Hematopoietic multipotent progenitor cell treated with erythropoietin and hydrocortisone succinate and interleukin-3 and kit ligand, for 17 days (in vitro differentiated cells): ENCODE data around the gene GOLGA6L10.
"Not testable (repeated sequence)": the region's sequence is repeated elsewhere in the genome, so short reads cannot be mapped to it uniquely, and the experiment has no call there.

Experiments
- DNase-seq: peaks from one replicate; pipeline ENCODE4 v3.0.0-alpha.2; 2015; ENCODE audit warnings: low spot score

GOLGA6L10 gene

GRCh38 chr15:82349375-82349774 lies at the start of gene GOLGA6L10:
GOLGA6L10 (minus strand) TSS chr15:82349475; CDS start chr15:82349375, 100 bp downstream.
- DNase-seq = not testable (repeated sequence)

GRCh38 chr15:82398785-82399184 lies 49.5 kb upstream of the GOLGA6L10 start:
- DNase-seq = no peak

GRCh38 chr15:82397817-82398216 lies 48.5 kb upstream of the GOLGA6L10 start:
- DNase-seq = no peak

- DNase-seq = not testable (repeated sequence)
These were observed 46.5 kb upstream of the GOLGA6L10 start for GRCh38 chr15:82395788-82396187.

GRCh38 chr15:82393671-82394070 lies 44.4 kb upstream of the GOLGA6L10 start:
- no peak for DNase-seq

- DNase-seq = not testable (repeated sequence)
These were observed 42.8 kb upstream of the GOLGA6L10 start for GRCh38 chr15:82392077-82392476.

GRCh38 chr15:82390152-82390551 lies 40.9 kb upstream of the GOLGA6L10 start:
- DNase-seq = not testable (repeated sequence)

GRCh38 chr15:82387209-82387608 lies 37.9 kb upstream of the GOLGA6L10 start:
- not testable (repeated sequence) for DNase-seq

GRCh38 chr15:82381330-82381955 lies 32.2 kb upstream of the GOLGA6L10 start:
- not testable (repeated sequence) for DNase-seq

- DNase-seq = not testable (repeated sequence)
These were observed 30.3 kb upstream of the GOLGA6L10 start for GRCh38 chr15:82379552-82379951.

GRCh38 chr15:82373661-82374060 lies 24.4 kb upstream of the GOLGA6L10 start:
- DNase-seq = not testable (repeated sequence)

- DNase-seq = no peak
These were observed 22.4 kb upstream of the GOLGA6L10 start for GRCh38 chr15:82371656-82372055.

GRCh38 chr15:82367790-82368189 lies 18.5 kb upstream of the GOLGA6L10 start:
- not testable (repeated sequence) for DNase-seq

- DNase-seq = not testable (repeated sequence)
These were observed 16.5 kb upstream of the GOLGA6L10 start for GRCh38 chr15:82365692-82366323.

- not testable (repeated sequence) for DNase-seq
These were observed 15.3 kb upstream of the GOLGA6L10 start for GRCh38 chr15:82364548-82364947.

GRCh38 chr15:82362790-82363189 lies 13.5 kb upstream of the GOLGA6L10 start:
- DNase-seq = not testable (repeated sequence)

GRCh38 chr15:82360618-82361017 lies 11.3 kb upstream of the GOLGA6L10 start:
- not testable (repeated sequence) for DNase-seq

- not testable (repeated sequence) for DNase-seq
These were observed 5.8 kb upstream of the GOLGA6L10 start for GRCh38 chr15:82355055-82355454.

GRCh38 chr15:82354546-82354945 lies 5.3 kb upstream of the GOLGA6L10 start:
- DNase-seq = not testable (repeated sequence)

GRCh38 chr15:82347645-82348044 lies 1.6 kb downstream of the GOLGA6L10 start:
- DNase-seq = not testable (repeated sequence)

GRCh38 chr15:82345176-82345575 lies 4.1 kb downstream of the GOLGA6L10 start:
- DNase-seq = not testable (repeated sequence)

- not testable (repeated sequence) for DNase-seq
These were observed 4.9 kb downstream of the GOLGA6L10 start for GRCh38 chr15:82344421-82344820.

GRCh38 chr15:82343851-82344250 lies 5.4 kb downstream of the GOLGA6L10 start:
- DNase-seq = not testable (repeated sequence)
